Caco-2 (cell line): Measurements from ENCODE around the gene EHMT1. TPM values are rescaled to one million over a fixed set of nuclear protein-coding genes. Genes with fewer than 3 reads are reported as not detected.

Experiments used
- BruUV-seq: library from RNA; stranded (reverse); fragments of 400-500 nt; replicated peaks from 2 replicates; lab custom pipeline; 2021; lab: Mats Ljungman, UMichigan
- CTCF ChIA-PET: fragments of 300-600 bp; sonication (Branson Sonifier 250); formaldehyde crosslinking; loops from one replicate; lab custom pipeline; 2022; ENCODE audit warnings: antibody characterized with exemption; lab: Charles Lee
- POLR2A ChIA-PET: fragments of 300-600 bp; sonication (Branson Sonifier 250); formaldehyde crosslinking; loops from one replicate; lab custom pipeline; 2022; ENCODE audit warnings: antibody characterized with exemption; lab: Charles Lee
- DNase-seq, 2 experiments: peaks; one replicate each; pipeline versions ENCODE4 v3.0.0 to v3.0.0-alpha.2; 2020 to 2022
- H3K27me3 ChIP-seq: replicated peaks from 2 replicates; pipeline ENCODE4 v1.6.0; 2011; ENCODE audit warnings: low read length; ENCODE audit not compliant: control insufficient read depth, insufficient read depth
- H3K36me3 ChIP-seq: 2 replicates; pipeline ENCODE4 v1.5.1; 2011; ENCODE audit warnings: low read length; ENCODE audit not compliant: control insufficient read depth, insufficient read depth
- H3K4me1 ChIP-seq: fragments of 250-450 bp; sonication (Bioruptor Pico); 2 replicates; pipeline ENCODE4 v1.5.1; 2020; ENCODE audit warnings: mild to moderate bottlenecking
- H3K4me3 ChIP-seq: 2 replicates; pipeline ENCODE4 v1.5.1; 2011; ENCODE audit warnings: low read depth, mild to moderate bottlenecking, control low read depth, low read length
- H3K9me3 ChIP-seq: fragments of 250-450 bp; sonication (Bioruptor Pico); 2 replicates; pipeline ENCODE4 v1.5.1; 2020; ENCODE audit warnings: mild to moderate bottlenecking, moderate library complexity
- H3K27ac Mint-ChIP-seq: one replicate; pipeline ENCODE4 v1.8.0; 2022; ENCODE audit warnings: mixed read lengths; ENCODE audit not compliant: unreplicated experiment
- H3K27me3 Mint-ChIP-seq: one replicate; pipeline ENCODE4 v1.8.0; 2022; ENCODE audit warnings: mixed read lengths; ENCODE audit not compliant: insufficient read depth, unreplicated experiment
- H3K36me3 Mint-ChIP-seq: one replicate; pipeline ENCODE4 v1.8.0; 2022; ENCODE audit warnings: mild to moderate bottlenecking, mixed read lengths; ENCODE audit not compliant: insufficient read depth, unreplicated experiment
- H3K4me1 Mint-ChIP-seq: one replicate; pipeline ENCODE4 v1.8.0; 2022; ENCODE audit warnings: low read depth, mixed read lengths; ENCODE audit not compliant: unreplicated experiment
- H3K4me3 Mint-ChIP-seq: one replicate; pipeline ENCODE4 v1.8.0; 2022; ENCODE audit warnings: mild to moderate bottlenecking, moderate library complexity, mixed read lengths; ENCODE audit not compliant: unreplicated experiment
- H3K9me3 Mint-ChIP-seq: one replicate; pipeline ENCODE4 v1.8.0; 2022; ENCODE audit warnings: mixed read lengths; ENCODE audit not compliant: unreplicated experiment
- intact Hi-C: fragments of 100-400 bp; cut with micrococcal nuclease; formaldehyde crosslinking; loops from one replicate; pipeline ENCODE4 v1.10.0; 2022; ENCODE audit not compliant: unreplicated experiment
- total RNA-seq: library from RNA; stranded (reverse); gene quantifications from 2 replicates; pipeline ENCODE4 v1.2.3, GENCODE V29; 2022
- TF ChIP-seq, protein P1 (sequence below), 2 experiments: fragments of 200-600 bp in 1 of 2; IDR thresholded peaks; 1 replicate in 1 of 2; 2 replicates in 1 of 2; pipeline versions ENCODE4 v1.5.1 to v1.8.0; 2011 to 2022; ENCODE audit warnings: antibody characterized with exemption in 1 of 2, control low read depth in 1 of 2, inconsistent platforms in 1 of 2, low read depth in 1 of 2, low read length in 1 of 2, mild to moderate bottlenecking in 1 of 2, moderate library complexity in 1 of 2; ENCODE audit not compliant: insufficient read depth in 1 of 2, severe bottlenecking in 1 of 2, unreplicated experiment in 1 of 2

EHMT1 gene
- total RNA-seq, 1 experiment from 2014 or later: 92.9 TPM

- peaks cover 11% of the 10 kb centered on the region for H3K4me1 Mint-ChIP-seq
- no peak overlapping the region for H3K27ac Mint-ChIP-seq
- Histone ChIP-seq H3K4me3 (no peak overlapping the region), H3K9me3 (no peaks in the 10 kb centered on the region), H3K36me3 (0 out of 2 replicates have a peak, but pooled peaks cover 1% of the 10 kb centered on the region), H3K27me3 (no peaks in the 10 kb centered on the region), H3K4me1 (no peaks in the 10 kb centered on the region)
- ChIA-PET CTCF (no interaction called here), POLR2A (no interaction called here)
- TF ChIP-seq, protein P1, sequence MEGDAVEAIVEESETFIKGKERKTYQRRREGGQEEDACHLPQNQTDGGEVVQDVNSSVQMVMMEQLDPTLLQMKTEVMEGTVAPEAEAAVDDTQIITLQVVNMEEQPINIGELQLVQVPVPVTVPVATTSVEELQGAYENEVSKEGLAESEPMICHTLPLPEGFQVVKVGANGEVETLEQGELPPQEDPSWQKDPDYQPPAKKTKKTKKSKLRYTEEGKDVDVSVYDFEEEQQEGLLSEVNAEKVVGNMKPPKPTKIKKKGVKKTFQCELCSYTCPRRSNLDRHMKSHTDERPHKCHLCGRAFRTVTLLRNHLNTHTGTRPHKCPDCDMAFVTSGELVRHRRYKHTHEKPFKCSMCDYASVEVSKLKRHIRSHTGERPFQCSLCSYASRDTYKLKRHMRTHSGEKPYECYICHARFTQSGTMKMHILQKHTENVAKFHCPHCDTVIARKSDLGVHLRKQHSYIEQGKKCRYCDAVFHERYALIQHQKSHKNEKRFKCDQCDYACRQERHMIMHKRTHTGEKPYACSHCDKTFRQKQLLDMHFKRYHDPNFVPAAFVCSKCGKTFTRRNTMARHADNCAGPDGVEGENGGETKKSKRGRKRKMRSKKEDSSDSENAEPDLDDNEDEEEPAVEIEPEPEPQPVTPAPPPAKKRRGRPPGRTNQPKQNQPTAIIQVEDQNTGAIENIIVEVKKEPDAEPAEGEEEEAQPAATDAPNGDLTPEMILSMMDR (IDR thresholded peaks at IDR 0.05; ENCODE audit: insufficient read depth in 1 of 2, low read depth in 1 of 2, low read length in 1 of 2, severe bottlenecking in 1 of 2, unreplicated experiment in 1 of 2): no peak
- BruUV-seq: no TSS peak
- intact Hi-C loops: no loop called here
- H3K4me3 Mint-ChIP-seq: no peak overlapping the region
- H3K36me3 Mint-ChIP-seq: peaks cover 17% of the 10 kb centered on the region
- DNase-seq: no peak
- H3K27me3 Mint-ChIP-seq: no peaks in the 10 kb centered on the region
- no peaks in the 10 kb centered on the region for H3K9me3 Mint-ChIP-seq
Measured at GRCh38 chr9:137664676-137665075, 45.9 kb downstream of the EHMT1 start.

DNA sequence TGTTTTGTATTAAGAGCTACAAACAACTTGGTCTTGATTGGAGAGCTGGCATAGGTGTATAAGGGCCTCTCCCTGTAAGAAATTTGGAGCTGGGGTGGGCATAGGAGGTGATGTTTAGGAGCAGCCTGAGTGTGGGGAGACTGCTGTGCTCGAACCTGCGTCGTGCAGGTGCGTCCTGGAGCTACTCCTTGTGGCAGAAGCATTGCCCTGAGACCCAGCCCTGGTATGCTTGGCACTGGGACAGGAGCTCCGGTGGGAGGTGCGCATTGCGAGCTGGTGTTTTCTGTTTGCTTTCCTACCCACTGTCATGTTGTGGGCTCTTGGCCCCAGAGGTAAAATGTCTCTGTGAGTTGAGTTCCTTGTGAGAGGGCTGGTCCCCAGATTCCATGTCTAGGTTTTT lies 46.4 kb downstream of the EHMT1 start:
- POLR2A ChIA-PET: no interaction called here
- CTCF ChIA-PET: interaction anchor here (0.6 kb wide), 1 partner anchor 25 kb away, joined by 10 read pairs; no protein-coding TSS in a partner anchor
- BruUV-seq: no TSS peak
- Histone ChIP-seq H3K4me1 (no peaks in the 10 kb centered on the region), H3K36me3 (0 out of 2 replicates have a peak, but pooled peaks cover 1% of the 10 kb centered on the region), H3K27me3 (no peaks in the 10 kb centered on the region), H3K9me3 (no peaks in the 10 kb centered on the region), H3K4me3 (no peak overlapping the region)
- Mint-ChIP-seq H3K4me1 (peaks cover 16% of the 10 kb centered on the region), H3K9me3 (no peaks in the 10 kb centered on the region), H3K4me3 (no peak overlapping the region), H3K27ac (no peak overlapping the region), H3K36me3 (peaks cover 22% of the 10 kb centered on the region), H3K27me3 (no peaks in the 10 kb centered on the region)
- intact Hi-C loops: no loop called here
- DNase-seq: no peak
- TF ChIP-seq, protein P1 (IDR thresholded peaks at IDR 0.05; ENCODE audit: insufficient read depth in 1 of 2, low read depth in 1 of 2, low read length in 1 of 2, severe bottlenecking in 1 of 2, unreplicated experiment in 1 of 2): no peak

GRCh38 chr9:137665697-137666512 lies 47.1 kb downstream of the EHMT1 start:
- no peaks in the 10 kb centered on the region for H3K9me3 ChIP-seq
- POLR2A ChIA-PET: no interaction called here
- Mint-ChIP-seq H3K9me3 (no peaks in the 10 kb centered on the region), H3K4me1 (peaks cover 23% of the 10 kb centered on the region), H3K36me3 (peaks cover 29% of the 10 kb centered on the region), H3K4me3 (no peak overlapping the region), H3K27me3 (no peaks in the 10 kb centered on the region), H3K27ac (no peak overlapping the region)
- CTCF ChIA-PET: interaction anchor here (0.6 kb wide), 1 partner anchor 24 kb away, joined by 10 read pairs; no protein-coding TSS in a partner anchor
- H3K36me3 ChIP-seq: 0 out of 2 replicates have a peak, but pooled peaks cover 1% of the 10 kb centered on the region
- H3K4me3 ChIP-seq: no peak overlapping the region
- H3K27me3 ChIP-seq: no peaks in the 10 kb centered on the region
- intact Hi-C loops: no loop called here
- DNase-seq: no peak
- no TSS peak for BruUV-seq
- H3K4me1 ChIP-seq: no peaks in the 10 kb centered on the region
- TF ChIP-seq, protein P1 (IDR thresholded peaks at IDR 0.05; ENCODE audit: insufficient read depth in 1 of 2, low read depth in 1 of 2, low read length in 1 of 2, severe bottlenecking in 1 of 2, unreplicated experiment in 1 of 2): no peak
